Measurements from ENCODE around the gene MACROH2A2. TPM values are rescaled to one million over a fixed set of nuclear protein-coding genes. Genes with fewer than 3 reads are reported as not detected.
A peak's percentile ranks its signal among the peaks of the same experiment; 100 is the strongest.
"Not testable (repeated sequence)": the region's sequence is repeated elsewhere in the genome, so short reads cannot be mapped to it uniquely, and the experiment has no call there.

The MACROH2A2 gene
- total RNA-seq, 1 experiment from 2014 or later: not detected

GRCh38 chr10:70096705-70097420 lies 44.2 kb downstream of the MACROH2A2 start:
- Histone ChIP-seq H3K36me3 (ENCODE audit: insufficient read depth, low read length) (no peaks in the 10 kb centered on the region), H3K9me3 (ENCODE audit: low read length) (no peaks in the 10 kb centered on the region), H4K20me1 (ENCODE audit: insufficient read depth, low read depth, low read length) (no peaks in the 10 kb centered on the region)

GRCh38 chr10:70097459-70097858 lies 44.8 kb downstream of the MACROH2A2 start:
- Histone ChIP-seq H3K27me3 (ENCODE audit: low read length) (no peaks in the 10 kb centered on the region), H3K4me3 (ENCODE audit: low read length) (no peak overlapping the region), H3K9me2 (replicated peaks; ENCODE audit: insufficient read depth, low read length) (no peaks in the 10 kb centered on the region), H3K4me2 (ENCODE audit: low read depth, low read length, poor library complexity, severe bottlenecking) (no peak overlapping the region), H4K20me1 (ENCODE audit: insufficient read depth, low read depth, low read length) (no peaks in the 10 kb centered on the region), H3K4me1 (ENCODE audit: low read length) (no peaks in the 10 kb centered on the region), H3K9ac (ENCODE audit: low read length) (no peak overlapping the region), H3K27ac (ENCODE audit: low read length) (no peak overlapping the region), H3K79me2 (ENCODE audit: low read length) (no peaks in the 10 kb centered on the region), H3K9me3 (ENCODE audit: low read length) (no peaks in the 10 kb centered on the region), H2AFZ (ENCODE audit: low read length) (no peak overlapping the region), H3K36me3 (ENCODE audit: insufficient read depth, low read length) (no peaks in the 10 kb centered on the region)
- no peak for DNase-seq

More at GRCh38 chr10:70096705-70097420, 44.2 kb downstream of the MACROH2A2 start:
- Histone ChIP-seq H2AFZ (ENCODE audit: low read length) (no peak overlapping the region), H3K79me2 (ENCODE audit: low read length) (no peaks in the 10 kb centered on the region), H3K4me2 (ENCODE audit: low read depth, low read length, poor library complexity, severe bottlenecking) (no peak overlapping the region), H3K4me1 (ENCODE audit: low read length) (no peaks in the 10 kb centered on the region), H3K4me3 (ENCODE audit: low read length) (no peak overlapping the region), H3K9me2 (replicated peaks; ENCODE audit: insufficient read depth, low read length) (no peaks in the 10 kb centered on the region), H3K27ac (ENCODE audit: low read length) (no peak overlapping the region), H3K27me3 (ENCODE audit: low read length) (no peaks in the 10 kb centered on the region), H3K9ac (ENCODE audit: low read length) (no peak overlapping the region)
- no peak for DNase-seq

GRCh38 chr10:70098271-70098670 lies 45.6 kb downstream of the MACROH2A2 start:
- no peak for DNase-seq
- Histone ChIP-seq H2AFZ (ENCODE audit: low read length) (no peak overlapping the region), H3K9me2 (replicated peaks; ENCODE audit: insufficient read depth, low read length) (no peaks in the 10 kb centered on the region), H3K36me3 (ENCODE audit: insufficient read depth, low read length) (no peaks in the 10 kb centered on the region), H3K4me1 (ENCODE audit: low read length) (no peaks in the 10 kb centered on the region), H3K4me2 (ENCODE audit: low read depth, low read length, poor library complexity, severe bottlenecking) (no peak overlapping the region), H3K27ac (ENCODE audit: low read length) (no peak overlapping the region), H3K4me3 (ENCODE audit: low read length) (no peak overlapping the region), H3K9ac (ENCODE audit: low read length) (no peak overlapping the region), H4K20me1 (ENCODE audit: insufficient read depth, low read depth, low read length) (no peaks in the 10 kb centered on the region), H3K27me3 (ENCODE audit: low read length) (no peaks in the 10 kb centered on the region), H3K79me2 (ENCODE audit: low read length) (no peaks in the 10 kb centered on the region), H3K9me3 (ENCODE audit: low read length) (no peaks in the 10 kb centered on the region)

- H3K9me2 ChIP-seq (replicated peaks; ENCODE audit: insufficient read depth, low read length): not testable (repeated sequence)
Measured at GRCh38 chr10:70101068-70101562, 48.5 kb downstream of the MACROH2A2 start.

GRCh38 chr10:70101668-70102067 lies 49.0 kb downstream of the MACROH2A2 start:
- DNase-seq: no peak
- Histone ChIP-seq H3K27me3 (ENCODE audit: low read length) (no peaks in the 10 kb centered on the region), H3K4me1 (ENCODE audit: low read length) (no peaks in the 10 kb centered on the region), H2AFZ (ENCODE audit: low read length) (no peak overlapping the region), H3K9me2 (replicated peaks; ENCODE audit: insufficient read depth, low read length) (no peaks in the 10 kb centered on the region), H3K79me2 (ENCODE audit: low read length) (no peaks in the 10 kb centered on the region), H3K9ac (ENCODE audit: low read length) (no peak overlapping the region), H3K27ac (ENCODE audit: low read length) (no peak overlapping the region), H4K20me1 (ENCODE audit: insufficient read depth, low read depth, low read length) (no peaks in the 10 kb centered on the region), H3K4me3 (ENCODE audit: low read length) (no peak overlapping the region), H3K9me3 (ENCODE audit: low read length) (no peaks in the 10 kb centered on the region), H3K4me2 (ENCODE audit: low read depth, low read length, poor library complexity, severe bottlenecking) (no peak overlapping the region), H3K36me3 (ENCODE audit: insufficient read depth, low read length) (no peaks in the 10 kb centered on the region)

More at GRCh38 chr10:70101068-70101562, 48.5 kb downstream of the MACROH2A2 start:
- not testable (repeated sequence) for H3K9ac ChIP-seq (ENCODE audit: low read length); H3K9me3 ChIP-seq (ENCODE audit: low read length); H3K27me3 ChIP-seq (ENCODE audit: low read length); H3K4me2 ChIP-seq (ENCODE audit: low read depth, low read length, poor library complexity, severe bottlenecking); H3K79me2 ChIP-seq (ENCODE audit: low read length); H4K20me1 ChIP-seq (ENCODE audit: insufficient read depth, low read depth, low read length); H3K4me1 ChIP-seq (ENCODE audit: low read length); H3K27ac ChIP-seq (ENCODE audit: low read length); DNase-seq; H2AFZ ChIP-seq (ENCODE audit: low read length); H3K4me3 ChIP-seq (ENCODE audit: low read length); H3K36me3 ChIP-seq (ENCODE audit: insufficient read depth, low read length)

GRCh38 chr10:70106958-70107791 lies 54.5 kb downstream of the MACROH2A2 start:
- no peak overlapping the region for H3K4me3 ChIP-seq (ENCODE audit: low read length)
- H3K36me3 ChIP-seq (ENCODE audit: insufficient read depth, low read length): no peaks in the 10 kb centered on the region
- no peak overlapping the region for H3K27ac ChIP-seq (ENCODE audit: low read length)
- H3K79me2 ChIP-seq (ENCODE audit: low read length): no peaks in the 10 kb centered on the region
- H2AFZ ChIP-seq (ENCODE audit: low read length): no peak overlapping the region
- no peak overlapping the region for H3K4me2 ChIP-seq (ENCODE audit: low read depth, low read length, poor library complexity, severe bottlenecking)
- peak; percentile 78 for DNase-seq
- H4K20me1 ChIP-seq (ENCODE audit: insufficient read depth, low read depth, low read length): no peaks in the 10 kb centered on the region
- no peaks in the 10 kb centered on the region for H3K27me3 ChIP-seq (ENCODE audit: low read length)
- no peaks in the 10 kb centered on the region for H3K4me1 ChIP-seq (ENCODE audit: low read length)
- H3K9ac ChIP-seq (ENCODE audit: low read length): no peak overlapping the region
- no peaks in the 10 kb centered on the region for H3K9me3 ChIP-seq (ENCODE audit: low read length)
- no peaks in the 10 kb centered on the region for H3K9me2 ChIP-seq (replicated peaks; ENCODE audit: insufficient read depth, low read length)

- no peaks in the 10 kb centered on the region for H3K79me2 ChIP-seq (ENCODE audit: low read length)
- H4K20me1 ChIP-seq (ENCODE audit: insufficient read depth, low read depth, low read length): no peaks in the 10 kb centered on the region
- no peaks in the 10 kb centered on the region for H3K9me2 ChIP-seq (replicated peaks; ENCODE audit: insufficient read depth, low read length)
- DNase-seq: no peak
- H3K4me2 ChIP-seq (ENCODE audit: low read depth, low read length, poor library complexity, severe bottlenecking): no peak overlapping the region
- H2AFZ ChIP-seq (ENCODE audit: low read length): no peak overlapping the region
- H3K36me3 ChIP-seq (ENCODE audit: insufficient read depth, low read length): 0 out of 2 replicates have a peak, but pooled peaks cover 3% of the 10 kb centered on the region
- no peaks in the 10 kb centered on the region for H3K9me3 ChIP-seq (ENCODE audit: low read length)
- no peaks in the 10 kb centered on the region for H3K4me1 ChIP-seq (ENCODE audit: low read length)
- no peak overlapping the region for H3K27ac ChIP-seq (ENCODE audit: low read length)
- H3K27me3 ChIP-seq (ENCODE audit: low read length): no peaks in the 10 kb centered on the region
- no peak overlapping the region for H3K4me3 ChIP-seq (ENCODE audit: low read length)
- no peak overlapping the region for H3K9ac ChIP-seq (ENCODE audit: low read length)
Measured at GRCh38 chr10:70109064-70109729, 56.6 kb downstream of the MACROH2A2 start.

- no peaks in the 10 kb centered on the region for H3K79me2 ChIP-seq (ENCODE audit: low read length)
- no peaks in the 10 kb centered on the region for H3K9me3 ChIP-seq (ENCODE audit: low read length)
- H3K36me3 ChIP-seq (ENCODE audit: insufficient read depth, low read length): 0 out of 2 replicates have a peak, but pooled peaks cover 7% of the 10 kb centered on the region
- no peak for DNase-seq
- H3K9me2 ChIP-seq (replicated peaks; ENCODE audit: insufficient read depth, low read length): no peaks in the 10 kb centered on the region
- H2AFZ ChIP-seq (ENCODE audit: low read length): no peak overlapping the region
- H3K9ac ChIP-seq (ENCODE audit: low read length): no peak overlapping the region
- H3K27me3 ChIP-seq (ENCODE audit: low read length): no peaks in the 10 kb centered on the region
- no peaks in the 10 kb centered on the region for H4K20me1 ChIP-seq (ENCODE audit: insufficient read depth, low read depth, low read length)
- no peak overlapping the region for H3K27ac ChIP-seq (ENCODE audit: low read length)
- H3K4me3 ChIP-seq (ENCODE audit: low read length): no peak overlapping the region
- H3K4me1 ChIP-seq (ENCODE audit: low read length): no peaks in the 10 kb centered on the region
- H3K4me2 ChIP-seq (ENCODE audit: low read depth, low read length, poor library complexity, severe bottlenecking): no peak overlapping the region
Measured at GRCh38 chr10:70111496-70111895, 58.9 kb downstream of the MACROH2A2 start.

Data from Karpas-422 (cell line).